ENCODE measurements around the gene ESR1. TPM values are rescaled to one million over a fixed set of nuclear protein-coding genes. Genes with fewer than 3 reads are reported as not detected.

ESR1 gene
- polyA plus RNA-seq (ENCODE audit: insufficient read length): 2.5 TPM

GRCh38 chr6:151807513-151808370, at the start of gene ESR1:
Gene ESR1, plus strand, starts transcription at chr6:151807682. Its CDS starts 231 bp downstream, at chr6:151807913.
- DNase-seq: no peak

- no peak for DNase-seq
Observed at GRCh38 chr6:151760486-151760885, 47.0 kb upstream of the ESR1 start.

- DNase-seq: no peak
Observed at GRCh38 chr6:151761851-151762250, 45.6 kb upstream of the ESR1 start.

GRCh38 chr6:151762817-151763216, 44.7 kb upstream of the ESR1 start:
- DNase-seq: no peak

GRCh38 chr6:151763303-151763702, 44.2 kb upstream of the ESR1 start:
- DNase-seq: no peak

GRCh38 chr6:151763938-151764680, 43.4 kb upstream of the ESR1 start:
- DNase-seq: peak; percentile 17

- peak; percentile 48 for DNase-seq
Observed at GRCh38 chr6:151765444-151765886, 42.0 kb upstream of the ESR1 start.

- peak; percentile 7 for DNase-seq
Observed at GRCh38 chr6:151772446-151772845, 35.0 kb upstream of the ESR1 start.

- DNase-seq: no peak
Observed at GRCh38 chr6:151773382-151773781, 34.1 kb upstream of the ESR1 start.

GRCh38 chr6:151782560-151782959, 24.9 kb upstream of the ESR1 start:
- DNase-seq: no peak

GRCh38 chr6:151783692-151784091, 23.8 kb upstream of the ESR1 start:
- DNase-seq: no peak

- no peak for DNase-seq
Observed at GRCh38 chr6:151784441-151785214, 22.9 kb upstream of the ESR1 start.

GRCh38 chr6:151796842-151797530, 10.5 kb upstream of the ESR1 start:
- no peak for DNase-seq

- DNase-seq: no peak
Observed at GRCh38 chr6:151803743-151804142, 3.7 kb upstream of the ESR1 start.

GRCh38 chr6:151804585-151805285, 2.7 kb upstream of the ESR1 start:
- no peak for DNase-seq

- DNase-seq: no peak
Observed at GRCh38 chr6:151805286-151805840, 2.1 kb upstream of the ESR1 start.

- no peak for DNase-seq
Observed at GRCh38 chr6:151806757-151807512, 547 bp upstream of the ESR1 start.

- no peak for DNase-seq
Observed at GRCh38 chr6:151808371-151809241, 1.1 kb downstream of the ESR1 start.

- DNase-seq: no peak
Observed at GRCh38 chr6:151811081-151811480, 3.6 kb downstream of the ESR1 start.
